GM18867 (cell line): Measurements from ENCODE around the gene CEP104.
"Not testable (repeated sequence)": the region's sequence is repeated elsewhere in the genome, so short reads cannot be mapped to it uniquely, and the experiment has no call there.

Source experiments
- ATAC-seq: cut with Tn5 transposase; IDR thresholded peaks from one replicate; pipeline ENCODE4 v1.9.1; 2021; ENCODE audit warnings: mild to moderate bottlenecking, moderate library complexity; ENCODE audit not compliant: unreplicated experiment

The CEP104 gene

GRCh38 chr1:3828391-3828790 is 28.6 kb downstream of the CEP104 start:
- ATAC-seq: no peak

GRCh38 chr1:3827813-3828307 is 29.2 kb downstream of the CEP104 start:
- no peak for ATAC-seq

- no peak for ATAC-seq
Measured at GRCh38 chr1:3825356-3825755, 31.7 kb downstream of the CEP104 start.

- no peak for ATAC-seq
Measured at GRCh38 chr1:3824650-3825049, 32.4 kb downstream of the CEP104 start.

GRCh38 chr1:3822421-3822820 is 34.6 kb downstream of the CEP104 start:
- no peak for ATAC-seq

- ATAC-seq: no peak
Measured at GRCh38 chr1:3821908-3822307, 35.1 kb downstream of the CEP104 start.

GRCh38 chr1:3821447-3821846 is 35.6 kb downstream of the CEP104 start:
- no peak for ATAC-seq

- no peak for ATAC-seq
Measured at GRCh38 chr1:3821004-3821403, 36.0 kb downstream of the CEP104 start.

- no peak for ATAC-seq
Measured at GRCh38 chr1:3820316-3820715, 36.7 kb downstream of the CEP104 start.

GRCh38 chr1:3819771-3820200 is 37.2 kb downstream of the CEP104 start:
- no peak for ATAC-seq

- no peak for ATAC-seq
Measured at GRCh38 chr1:3817821-3818597, 39.0 kb downstream of the CEP104 start.

GRCh38 chr1:3817138-3817740 is 39.8 kb downstream of the CEP104 start:
- no peak for ATAC-seq

GRCh38 chr1:3816331-3817137 is 40.5 kb downstream of the CEP104 start:
- no peak for ATAC-seq

GRCh38 chr1:3814771-3815561 is 42.0 kb downstream of the CEP104 start:
- ATAC-seq: no peak

- ATAC-seq: no peak
Measured at GRCh38 chr1:3814065-3814464, 42.9 kb downstream of the CEP104 start.

GRCh38 chr1:3811595-3811911 is 45.5 kb downstream of the CEP104 start:
- no peak for ATAC-seq

- ATAC-seq: peak; percentile 54
Measured at GRCh38 chr1:3810149-3810761, 46.8 kb downstream of the CEP104 start.

- ATAC-seq: no peak
Measured at GRCh38 chr1:3809680-3810079, 47.3 kb downstream of the CEP104 start.

GRCh38 chr1:3807769-3808168 is 49.2 kb downstream of the CEP104 start:
- no peak for ATAC-seq

- no peak for ATAC-seq
Measured at GRCh38 chr1:3805038-3805437, 52.0 kb downstream of the CEP104 start.

- ATAC-seq: not testable (repeated sequence)
Measured at GRCh38 chr1:3804627-3804944, 52.4 kb downstream of the CEP104 start.
